Measurements from ENCODE around the gene SPINDOC.

SPINDOC gene

GRCh38 chr11:63869683-63870082 lies 56.4 kb downstream of the SPINDOC start:
- TF ChIP-seq, protein P1, sequence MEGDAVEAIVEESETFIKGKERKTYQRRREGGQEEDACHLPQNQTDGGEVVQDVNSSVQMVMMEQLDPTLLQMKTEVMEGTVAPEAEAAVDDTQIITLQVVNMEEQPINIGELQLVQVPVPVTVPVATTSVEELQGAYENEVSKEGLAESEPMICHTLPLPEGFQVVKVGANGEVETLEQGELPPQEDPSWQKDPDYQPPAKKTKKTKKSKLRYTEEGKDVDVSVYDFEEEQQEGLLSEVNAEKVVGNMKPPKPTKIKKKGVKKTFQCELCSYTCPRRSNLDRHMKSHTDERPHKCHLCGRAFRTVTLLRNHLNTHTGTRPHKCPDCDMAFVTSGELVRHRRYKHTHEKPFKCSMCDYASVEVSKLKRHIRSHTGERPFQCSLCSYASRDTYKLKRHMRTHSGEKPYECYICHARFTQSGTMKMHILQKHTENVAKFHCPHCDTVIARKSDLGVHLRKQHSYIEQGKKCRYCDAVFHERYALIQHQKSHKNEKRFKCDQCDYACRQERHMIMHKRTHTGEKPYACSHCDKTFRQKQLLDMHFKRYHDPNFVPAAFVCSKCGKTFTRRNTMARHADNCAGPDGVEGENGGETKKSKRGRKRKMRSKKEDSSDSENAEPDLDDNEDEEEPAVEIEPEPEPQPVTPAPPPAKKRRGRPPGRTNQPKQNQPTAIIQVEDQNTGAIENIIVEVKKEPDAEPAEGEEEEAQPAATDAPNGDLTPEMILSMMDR (IDR thresholded peaks at IDR 0.05; ENCODE audit: insufficient read depth, low read length, missing control alignments) = no peak
- H3K4me3 ChIP-seq (ENCODE audit: low read depth, low read length) = no peak overlapping the region
- ChIA-PET POLR2A (no interaction called here), CTCF (interaction anchor here (1.0 kb wide), 1 partner anchor 47 kb away, joined by 3 read pairs; the partner anchor contains the start of gene RCOR2)
- no peak for DNase-seq (ENCODE audit: low read depth, low spot score)

DNA sequence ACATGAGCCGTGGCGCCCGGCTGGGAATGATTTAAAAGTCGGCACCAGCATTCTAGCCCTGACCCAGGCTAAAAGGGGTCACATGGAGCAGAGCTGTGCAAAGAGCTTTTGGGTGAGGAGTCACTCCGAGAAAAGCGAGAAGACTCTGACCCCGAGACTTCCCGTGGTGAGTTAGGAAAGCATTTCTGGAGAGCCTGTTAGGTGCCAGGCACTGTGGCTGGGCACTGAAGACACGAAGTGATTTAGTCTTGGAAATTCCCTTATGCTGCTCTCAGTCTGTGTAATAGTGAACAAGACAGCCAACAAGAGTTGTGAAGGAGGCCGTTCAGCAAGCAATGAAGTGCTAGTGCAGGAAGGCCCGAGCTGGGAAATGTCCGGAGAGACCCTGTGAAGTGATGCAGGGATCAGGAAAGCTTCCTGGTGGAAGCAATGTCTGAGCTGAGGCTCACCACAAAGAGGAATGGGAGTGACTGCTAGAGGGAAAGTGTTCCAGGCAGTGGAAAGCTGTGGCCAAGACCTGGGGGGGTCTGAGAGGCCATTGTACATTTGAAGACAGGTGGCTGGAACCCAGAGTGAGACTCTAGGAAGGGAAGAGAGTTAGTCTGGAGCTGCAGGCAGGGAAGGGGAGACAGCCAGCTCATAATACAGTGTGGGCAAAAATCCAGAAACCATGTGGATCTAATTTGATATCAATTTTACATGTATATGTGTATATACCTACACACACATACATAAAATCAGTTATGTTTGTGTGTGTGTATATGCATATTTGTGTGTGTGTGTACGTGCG lies 57.3 kb downstream of the SPINDOC start:
- no peak overlapping the region for H3K4me3 ChIP-seq (ENCODE audit: low read depth, low read length)
- no peak for DNase-seq (ENCODE audit: low read depth, low spot score)
- POLR2A ChIA-PET = no interaction called here
- TF ChIP-seq, protein P1 (IDR thresholded peaks at IDR 0.05; ENCODE audit: insufficient read depth, low read length, missing control alignments) = no peak
- CTCF ChIA-PET = interaction anchor here (1.0 kb wide), 1 partner anchor 46 kb away, joined by 3 read pairs; the partner anchor contains the start of gene RCOR2

DNA sequence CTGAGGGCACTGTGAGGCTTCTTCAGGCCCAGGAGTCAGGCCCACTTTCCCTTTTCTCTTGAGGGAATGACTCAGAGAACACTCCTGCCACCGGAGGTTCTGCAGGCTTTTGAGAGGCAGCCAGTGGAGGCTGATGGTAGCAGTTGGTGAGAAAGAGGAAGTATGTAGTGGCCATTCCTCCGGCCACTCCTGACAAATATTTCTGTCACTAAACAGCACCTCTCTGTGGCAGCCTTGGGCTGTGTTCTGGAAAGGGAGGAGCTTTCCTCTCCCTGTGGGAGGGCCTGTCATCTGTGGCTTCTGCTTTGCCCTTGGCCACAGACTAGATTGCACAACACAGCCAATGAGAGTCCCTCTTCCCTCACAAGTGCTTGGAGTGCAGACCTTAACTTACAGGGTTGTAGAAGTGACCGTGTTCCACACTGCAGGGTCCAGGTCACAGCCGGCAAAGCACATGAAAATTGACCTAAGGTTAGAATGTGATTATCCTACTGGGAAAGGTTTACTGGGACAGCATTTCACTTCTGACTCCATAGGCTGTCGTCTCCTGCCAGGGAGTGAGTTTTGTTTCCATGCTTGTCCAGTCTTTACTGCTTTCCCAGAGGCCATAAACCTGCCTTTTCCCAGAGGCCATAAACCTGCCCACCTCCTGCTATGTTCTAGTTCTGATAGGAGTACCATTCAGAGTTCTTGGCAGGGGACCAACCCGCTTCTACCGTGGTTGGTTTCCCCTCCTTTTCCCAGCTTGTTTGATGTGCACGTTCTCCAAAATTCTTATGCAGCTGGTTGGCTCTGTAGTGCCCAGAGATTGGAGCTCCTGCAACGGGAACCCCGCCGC lies 58.9 kb downstream of the SPINDOC start:
- no peak overlapping the region for H3K4me3 ChIP-seq (ENCODE audit: low read depth, low read length)
- CTCF ChIA-PET = interaction anchor here (0.8 to 2.3 kb wide), 5 partner anchors 31 to 102 kb away, joined by 3 to 11 read pairs (median 5); partner anchors contain the start of gene RCOR2
- TF ChIP-seq, protein P1 (IDR thresholded peaks at IDR 0.05; ENCODE audit: insufficient read depth, low read length, missing control alignments) = peak; percentile 46
- POLR2A ChIA-PET = interaction anchor here (0.5 to 1.0 kb wide), 2 partner anchors 11 to 34 kb away, joined by 3 read pairs; no protein-coding TSS in a partner anchor
- DNase-seq (ENCODE audit: low read depth, low spot score) = peak; percentile 81

DNA sequence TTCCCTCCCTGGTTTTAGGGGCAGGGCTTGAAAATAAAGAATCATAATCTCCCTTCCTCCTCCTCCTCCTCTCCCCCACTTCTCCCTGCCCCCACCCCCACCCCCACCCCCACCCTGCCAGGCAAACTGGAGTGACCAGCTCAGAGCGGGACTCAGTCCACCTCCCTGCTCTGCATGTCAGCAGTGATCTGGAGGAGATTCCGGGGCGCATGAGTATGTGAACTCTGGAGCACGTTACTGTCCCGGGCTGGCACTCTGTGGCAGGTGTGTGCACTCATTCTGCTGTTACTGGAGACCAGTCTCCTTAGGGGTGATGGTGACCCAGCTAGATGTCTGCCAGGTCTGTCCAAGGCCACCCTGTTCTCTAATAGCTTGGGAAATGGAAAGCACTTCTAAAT lies 59.5 kb downstream of the SPINDOC start:
- ChIA-PET CTCF (interaction anchor here (0.8 to 2.3 kb wide), 6 partner anchors 10 to 103 kb away, joined by 3 to 11 read pairs (median 6); partner anchors contain the start of gene RCOR2), POLR2A (no interaction called here)
- no peak for DNase-seq (ENCODE audit: low read depth, low spot score)
- TF ChIP-seq, protein P1 (IDR thresholded peaks at IDR 0.05; ENCODE audit: insufficient read depth, low read length, missing control alignments) = no peak
- no peak overlapping the region for H3K4me3 ChIP-seq (ENCODE audit: low read depth, low read length)

GRCh38 chr11:63873311-63873710 lies 60.1 kb downstream of the SPINDOC start:
- H3K4me3 ChIP-seq (ENCODE audit: low read depth, low read length) = no peak overlapping the region

More at GRCh38 chr11:63873311-63873710, 60.1 kb downstream of the SPINDOC start:
- TF ChIP-seq, protein P1 (IDR thresholded peaks at IDR 0.05; ENCODE audit: insufficient read depth, low read length, missing control alignments) = no peak
- POLR2A ChIA-PET = no interaction called here
- DNase-seq (ENCODE audit: low read depth, low spot score) = no peak
- CTCF ChIA-PET = interaction anchor here (1.0 to 2.3 kb wide), 5 partner anchors 9 to 104 kb away, joined by 3 to 11 read pairs (median 6); no protein-coding TSS in a partner anchor
